GM18498 (cell line): ENCODE data around the gene RNF121.
A peak's percentile ranks its signal among the peaks of the same experiment; 100 is the strongest.

ENCODE experiments used
- ATAC-seq: cut with Tn5 transposase; IDR thresholded peaks from one replicate; pipeline ENCODE4 v1.9.1; 2021; ENCODE audit warnings: mild to moderate bottlenecking, moderate library complexity; ENCODE audit not compliant: unreplicated experiment

Gene RNF121

GRCh38 chr11:71934213-71934612 lies 5.4 kb downstream of the RNF121 start:
- ATAC-seq = no peak

GRCh38 chr11:71935338-71935925 lies 6.6 kb downstream of the RNF121 start:
- no peak for ATAC-seq

- ATAC-seq = no peak
These were observed 8.0 kb downstream of the RNF121 start for GRCh38 chr11:71936825-71937224.

GRCh38 chr11:71937826-71938225 lies 9.0 kb downstream of the RNF121 start:
- ATAC-seq = no peak

GRCh38 chr11:71940561-71941219 lies 11.8 kb downstream of the RNF121 start:
- no peak for ATAC-seq

GRCh38 chr11:71946144-71946571 lies 17.3 kb downstream of the RNF121 start:
- no peak for ATAC-seq

- no peak for ATAC-seq
These were observed 18.7 kb downstream of the RNF121 start for GRCh38 chr11:71947498-71947897.

GRCh38 chr11:71948314-71949027 lies 19.6 kb downstream of the RNF121 start:
- ATAC-seq = no peak

GRCh38 chr11:71949034-71949433 lies 20.2 kb downstream of the RNF121 start:
- no peak for ATAC-seq

- ATAC-seq = no peak
These were observed 23.0 kb downstream of the RNF121 start for GRCh38 chr11:71951741-71952310.

GRCh38 chr11:71955898-71956456 lies 27.1 kb downstream of the RNF121 start:
- no peak for ATAC-seq

GRCh38 chr11:71962428-71963038 lies 33.7 kb downstream of the RNF121 start:
- ATAC-seq = no peak

- no peak for ATAC-seq
These were observed 34.6 kb downstream of the RNF121 start for GRCh38 chr11:71963468-71963867.

GRCh38 chr11:71964641-71965040 lies 35.8 kb downstream of the RNF121 start:
- ATAC-seq = no peak

GRCh38 chr11:71971680-71972079 lies 42.8 kb downstream of the RNF121 start:
- ATAC-seq = no peak

- ATAC-seq = no peak
These were observed 47.7 kb downstream of the RNF121 start for GRCh38 chr11:71976551-71976950.

GRCh38 chr11:71977090-71977489 lies 48.2 kb downstream of the RNF121 start:
- ATAC-seq = no peak

- peak; percentile 44 for ATAC-seq
These were observed 49.0 kb downstream of the RNF121 start for GRCh38 chr11:71977743-71978418.

GRCh38 chr11:71979094-71979493 lies 50.2 kb downstream of the RNF121 start:
- no peak for ATAC-seq

- no peak for ATAC-seq
These were observed 50.8 kb downstream of the RNF121 start for GRCh38 chr11:71979602-71980001.
